Suprapubic skin (tissue), 4 donors: ENCODE results near the gene TAF11L7. TPM values are rescaled to one million over a fixed set of nuclear protein-coding genes. Genes with fewer than 3 reads are reported as not detected.
"Not testable (repeated sequence)": the region's sequence is repeated elsewhere in the genome, so short reads cannot be mapped to it uniquely, and the experiment has no call there.

Source experiments
- DNase-seq, 2 donors: peaks; one replicate each; pipeline ENCODE4 v3.0.0-alpha.2; 2019; ENCODE audit warnings: low spot score in 2 of 2
- H3K27ac ChIP-seq: fragments of 200-600 bp; sonication (generic); one replicate; pipeline ENCODE4 v1.5.1; 2019
- H3K27me3 ChIP-seq: fragments of 200-600 bp; sonication (generic); one replicate; pipeline ENCODE4 v1.5.1; 2019
- H3K36me3 ChIP-seq: fragments of 200-600 bp; sonication (generic); one replicate; pipeline ENCODE4 v1.5.1; 2019
- H3K4me1 ChIP-seq: fragments of 200-600 bp; sonication (generic); one replicate; pipeline ENCODE4 v1.5.1; 2019
- H3K4me3 ChIP-seq: fragments of 200-600 bp; sonication (generic); one replicate; pipeline ENCODE4 v1.5.1; 2019; ENCODE audit warnings: mild to moderate bottlenecking
- H3K9me3 ChIP-seq: fragments of 200-600 bp; sonication (generic); one replicate; pipeline ENCODE4 v1.5.1; 2019
- EP300 ChIP-seq: sonication (generic); formaldehyde crosslinking; IDR thresholded peaks from one replicate; pipeline ENCODE4 v1.6.1; 2017; ENCODE audit warnings: antibody characterized with exemption
- POLR2A ChIP-seq, 2 donors: fragments of 450-650 bp; IDR thresholded peaks; one replicate each; pipeline ENCODE4 v1.6.1; 2017; ENCODE audit warnings: antibody characterized with exemption in 2 of 2, mild to moderate bottlenecking in 2 of 2, moderate library complexity in 2 of 2
- POLR2AphosphoS5 ChIP-seq, 3 donors: sonication (generic); formaldehyde crosslinking; IDR thresholded peaks; one replicate each; pipeline ENCODE4 v1.6.1; 2017; ENCODE audit warnings: antibody characterized with exemption in 3 of 3
- WGBS: methylation state at CpG from one replicate; pipeline ENCODE4 v1.1.5; 2018; 5-methylcytosine and 5-hydroxymethylcytosine counted together
- total RNA-seq, 4 donors: library from RNA; depleted of rRNA; stranded (reverse); fragments of >200 nt; gene quantifications; one replicate each; pipeline ENCODE4 v1.1.0, GENCODE V29; 2016
- TF ChIP-seq, protein P1 (sequence below), 2 donors: fragments of 200-600 bp in 1 of 2; fragments of 450-650 bp in 1 of 2; sonication (generic) in 1 of 2; IDR thresholded peaks; one replicate each; pipeline ENCODE4 v1.5.1; 2016 to 2019; ENCODE audit warnings: antibody characterized with exemption in 2 of 2, mild to moderate bottlenecking in 1 of 2, moderate library complexity in 1 of 2

TAF11L7 gene
- total RNA-seq, 4 donors from 2014 or later = not detected

- H3K27ac ChIP-seq = no peak overlapping the region
- H3K4me1 ChIP-seq = no peaks in the 10 kb centered on the region
- H3K9me3 ChIP-seq = no peaks in the 10 kb centered on the region
- no peaks in the 10 kb centered on the region for H3K27me3 ChIP-seq
- 91% methylated on average over 11 of the region's 17 CpGs for WGBS
- no peak for DNase-seq
- no peak overlapping the region for H3K4me3 ChIP-seq
- TF ChIP-seq EP300 (no peak), POLR2AphosphoS5 (IDR thresholded peaks at IDR 0.05) (no peak)
- H3K36me3 ChIP-seq = no peaks in the 10 kb centered on the region
These were observed 29.5 kb upstream of the TAF11L7 start for GRCh38 chr5:17614872-17615605.

DNA sequence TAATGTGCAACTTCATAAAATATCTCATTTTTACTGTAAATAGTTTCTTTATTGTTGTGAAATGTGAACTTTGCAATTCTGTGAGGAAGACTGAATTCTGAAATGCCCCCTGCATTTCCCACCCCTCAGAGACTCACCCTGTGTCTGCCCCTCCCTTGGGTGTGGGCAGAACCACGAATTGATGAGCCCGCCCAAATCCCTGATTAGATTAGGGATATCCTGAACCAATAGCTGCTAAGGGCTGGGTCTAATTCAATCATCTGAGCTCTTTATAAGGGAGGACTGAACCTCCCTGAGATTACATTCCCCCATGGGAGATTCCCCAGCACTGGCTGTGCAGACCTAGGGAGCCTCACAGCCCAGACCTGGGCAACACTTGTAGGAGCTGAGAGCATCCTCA, 24.5 kb upstream of the TAF11L7 start, which contains the start of gene TAF11L12:
TAF11L12 (plus strand) TSS at position 301 of the 400 bp plus-strand sequence.
- H3K27me3 ChIP-seq, H3K4me1 ChIP-seq, DNase-seq, H3K9me3 ChIP-seq, H3K4me3 ChIP-seq, H3K27ac ChIP-seq, H3K36me3 ChIP-seq: not testable (repeated sequence)
- WGBS = 61% methylated on average over 2 of the region's 2 CpGs

DNA sequence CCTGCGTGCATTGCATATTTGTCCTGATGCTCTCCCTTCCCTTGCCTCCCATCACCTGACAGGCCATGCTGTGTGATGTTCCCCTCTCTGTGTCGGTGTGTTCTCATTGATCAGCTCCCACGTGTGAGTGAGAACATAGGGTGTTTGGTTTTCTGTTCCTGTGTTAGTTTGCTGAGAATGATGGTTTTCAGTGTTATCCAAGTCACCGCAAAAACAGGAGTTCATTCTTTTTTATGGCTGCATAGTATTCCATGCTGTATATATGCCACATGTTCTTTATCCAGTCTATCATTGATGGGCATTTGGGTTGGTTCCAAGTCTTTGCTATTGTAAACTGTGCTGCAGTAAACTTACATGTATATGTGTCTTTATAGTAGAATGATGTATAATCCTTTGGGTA, 21.9 kb upstream of the TAF11L7 start:
- 95% methylated on average over 4 of the region's 4 CpGs for WGBS
- H3K4me1 ChIP-seq, H3K4me3 ChIP-seq, H3K36me3 ChIP-seq, H3K27ac ChIP-seq, H3K9me3 ChIP-seq, H3K27me3 ChIP-seq, DNase-seq: not testable (repeated sequence)

GRCh38 chr5:17604951-17605350, 19.4 kb upstream of the TAF11L7 start:
- Histone ChIP-seq H3K4me3 (no peak overlapping the region), H3K27me3 (no peaks in the 10 kb centered on the region), H3K27ac (no peak overlapping the region), H3K36me3 (no peaks in the 10 kb centered on the region), H3K9me3 (no peaks in the 10 kb centered on the region), H3K4me1 (no peaks in the 10 kb centered on the region)
- 98% methylated on average over 5 of the region's 14 CpGs for WGBS
- no peak for DNase-seq
- TF ChIP-seq POLR2A (IDR thresholded peaks at IDR 0.05) = no peak
- TF ChIP-seq, protein P1, sequence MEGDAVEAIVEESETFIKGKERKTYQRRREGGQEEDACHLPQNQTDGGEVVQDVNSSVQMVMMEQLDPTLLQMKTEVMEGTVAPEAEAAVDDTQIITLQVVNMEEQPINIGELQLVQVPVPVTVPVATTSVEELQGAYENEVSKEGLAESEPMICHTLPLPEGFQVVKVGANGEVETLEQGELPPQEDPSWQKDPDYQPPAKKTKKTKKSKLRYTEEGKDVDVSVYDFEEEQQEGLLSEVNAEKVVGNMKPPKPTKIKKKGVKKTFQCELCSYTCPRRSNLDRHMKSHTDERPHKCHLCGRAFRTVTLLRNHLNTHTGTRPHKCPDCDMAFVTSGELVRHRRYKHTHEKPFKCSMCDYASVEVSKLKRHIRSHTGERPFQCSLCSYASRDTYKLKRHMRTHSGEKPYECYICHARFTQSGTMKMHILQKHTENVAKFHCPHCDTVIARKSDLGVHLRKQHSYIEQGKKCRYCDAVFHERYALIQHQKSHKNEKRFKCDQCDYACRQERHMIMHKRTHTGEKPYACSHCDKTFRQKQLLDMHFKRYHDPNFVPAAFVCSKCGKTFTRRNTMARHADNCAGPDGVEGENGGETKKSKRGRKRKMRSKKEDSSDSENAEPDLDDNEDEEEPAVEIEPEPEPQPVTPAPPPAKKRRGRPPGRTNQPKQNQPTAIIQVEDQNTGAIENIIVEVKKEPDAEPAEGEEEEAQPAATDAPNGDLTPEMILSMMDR (IDR thresholded peaks at IDR 0.05) = no peak

DNA sequence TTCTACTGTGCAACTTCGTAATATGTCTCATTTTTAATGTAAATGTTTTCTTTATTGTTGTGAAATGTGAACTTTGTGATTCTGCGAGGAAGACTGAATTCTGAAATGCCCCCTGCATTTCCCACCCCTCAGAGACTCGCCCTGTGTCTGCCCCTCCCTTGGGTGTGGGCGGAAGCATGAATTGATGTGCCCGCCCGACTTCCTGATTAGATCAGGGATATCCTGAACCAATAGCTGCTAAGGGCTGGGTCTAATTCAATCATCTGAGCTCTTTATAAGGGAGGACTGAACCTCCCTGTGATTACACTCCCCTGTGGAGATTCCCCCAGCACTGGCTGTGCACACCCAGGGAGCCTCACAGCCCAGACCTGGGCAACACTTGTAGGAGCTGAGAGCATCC, 18.3 kb upstream of the TAF11L7 start, which contains the start of gene TAF11L11:
TAF11L11 (plus strand) TSS at position 304 of the 400 bp plus-strand sequence.
- not testable (repeated sequence) for H3K4me3 ChIP-seq, H3K27ac ChIP-seq, H3K36me3 ChIP-seq, DNase-seq, H3K27me3 ChIP-seq, H3K4me1 ChIP-seq, H3K9me3 ChIP-seq
- WGBS = 59% methylated on average over 3 of the region's 6 CpGs

DNA sequence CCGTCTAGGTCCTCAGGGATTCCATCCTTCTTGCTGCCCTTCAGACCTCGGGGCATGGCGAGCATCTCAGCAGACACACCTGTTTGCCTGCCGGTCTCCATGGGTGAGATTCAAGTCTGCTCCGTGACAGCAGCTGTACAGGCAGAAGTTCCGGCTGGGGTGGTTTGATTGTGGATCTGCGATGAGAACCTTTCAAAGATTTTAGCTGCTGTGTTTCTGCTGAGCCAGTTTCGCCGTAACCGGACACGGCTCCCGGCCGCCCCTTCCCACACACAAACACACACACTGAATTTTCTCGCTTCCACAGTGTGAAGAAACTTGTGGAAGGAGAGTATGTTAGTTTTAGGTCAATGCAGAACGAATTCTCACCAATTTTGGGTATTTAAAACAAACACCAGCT, 12.2 kb upstream of the TAF11L7 start, which contains the start of gene TAF11L10:
TAF11L10 (minus strand) TSS at position 101 of the 400 bp plus-strand sequence.
- H3K9me3 ChIP-seq, H3K27me3 ChIP-seq, H3K4me3 ChIP-seq, DNase-seq, H3K36me3 ChIP-seq, H3K27ac ChIP-seq, H3K4me1 ChIP-seq: not testable (repeated sequence)
- no CpG with 5 or more reads among the region's 15 CpGs for WGBS

GRCh38 chr5:17594255-17594654, 8.7 kb upstream of the TAF11L7 start, which contains the start of gene TAF11L9:
Gene TAF11L9, minus strand, starts transcription at chr5:17594394.
- H3K9me3 ChIP-seq, DNase-seq, H3K4me3 ChIP-seq, H3K36me3 ChIP-seq, H3K4me1 ChIP-seq, H3K27ac ChIP-seq, H3K27me3 ChIP-seq: not testable (repeated sequence)
- 95% methylated on average over 10 of the region's 15 CpGs for WGBS

GRCh38 chr5:17590860-17591259, 5.3 kb upstream of the TAF11L7 start, which contains the start of gene TAF11L8:
Gene TAF11L8, minus strand, starts transcription at chr5:17590960.
- H3K27ac ChIP-seq, H3K4me1 ChIP-seq: not testable (repeated sequence)
- WGBS = no CpG with 5 or more reads among the region's 16 CpGs

More at GRCh38 chr5:17590860-17591259, 5.3 kb upstream of the TAF11L7 start, which contains the start of gene TAF11L8:
- not testable (repeated sequence) for H3K36me3 ChIP-seq, H3K4me3 ChIP-seq, H3K9me3 ChIP-seq, H3K27me3 ChIP-seq, DNase-seq

Other genes with a start within 250 kb of the TAF11L7 start
- gene TAF11L2, start 87.5 kb downstream of the TAF11L7 start, total RNA-seq = not detected
- not detected for gene TAF11L3, start 67.4 kb downstream of the TAF11L7 start, total RNA-seq
- not detected for gene TAF11L4, start 64.0 kb downstream of the TAF11L7 start, total RNA-seq
- gene TAF11L5, start 60.5 kb downstream of the TAF11L7 start, total RNA-seq = not detected
- gene TAF11L6, start 57.1 kb downstream of the TAF11L7 start, total RNA-seq = not detected
- not detected for gene TAF11L8, start 5.2 kb upstream of the TAF11L7 start, total RNA-seq
- gene TAF11L9, start 8.6 kb upstream of the TAF11L7 start, total RNA-seq = not detected
- gene TAF11L10, start 12.1 kb upstream of the TAF11L7 start, total RNA-seq = not detected
- gene TAF11L11, start 18.4 kb upstream of the TAF11L7 start, total RNA-seq = not detected
- not detected for gene TAF11L12, start 24.6 kb upstream of the TAF11L7 start, total RNA-seq
- gene TAF11L13, start 46.3 kb upstream of the TAF11L7 start, total RNA-seq = not detected
- gene TAF11L14, start 48.7 kb upstream of the TAF11L7 start, total RNA-seq = not detected